ENCODE data around the gene ABLIM3. TPM values are rescaled to one million over a fixed set of nuclear protein-coding genes. Genes with fewer than 3 reads are reported as not detected.

The ABLIM3 gene
- polyA plus RNA-seq, 1 experiment: 25.7 TPM

DNA sequence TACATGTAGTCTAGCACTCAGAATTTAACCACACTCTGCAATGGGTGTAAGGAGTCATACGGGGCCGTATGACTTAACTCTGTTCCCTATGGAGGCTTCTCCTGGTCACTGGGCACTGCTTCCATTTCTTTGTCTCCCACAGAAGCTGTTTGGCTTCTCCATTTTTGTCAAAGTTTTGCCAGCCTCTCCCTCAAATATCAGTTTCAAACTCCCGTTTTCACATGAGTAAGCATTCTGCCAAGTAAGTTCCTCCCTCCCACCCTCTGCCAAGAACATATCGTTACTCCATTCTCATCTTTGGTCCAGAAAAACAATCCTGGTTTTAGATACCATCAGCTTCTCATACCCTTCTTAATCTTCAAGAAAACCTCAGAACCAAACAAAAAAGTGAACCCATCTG is 136.5 kb downstream of the ABLIM3 start:
- TF ChIP-seq CTCF (IDR thresholded peaks at IDR 0.05; ENCODE audit: insufficient read depth, low read depth, low read length): no peak
- Histone ChIP-seq H3K4me3 (ENCODE audit: low read depth, low read length) (no peak overlapping the region), H3K27me3 (ENCODE audit: control insufficient read depth, insufficient read depth, low read length) (no peaks in the 10 kb centered on the region), H3K36me3 (ENCODE audit: control insufficient read depth, insufficient read depth, low read length) (no peaks in the 10 kb centered on the region)
- POLR2A ChIA-PET: no interaction called here
- DNase-seq (ENCODE audit: low read depth): no peak
- CTCF ChIA-PET: interaction anchor here (2.6 to 2.9 kb wide), 2 partner anchors 8 to 12 kb away, joined by 8 to 12 read pairs; no protein-coding TSS in a partner anchor

GRCh38 chr5:149278451-149279210 is 137.3 kb downstream of the ABLIM3 start:
- Histone ChIP-seq H3K27me3 (ENCODE audit: control insufficient read depth, insufficient read depth, low read length) (no peaks in the 10 kb centered on the region), H3K4me3 (ENCODE audit: low read depth, low read length) (no peak overlapping the region), H3K36me3 (ENCODE audit: control insufficient read depth, insufficient read depth, low read length) (no peaks in the 10 kb centered on the region)
- TF ChIP-seq CTCF (IDR thresholded peaks at IDR 0.05; ENCODE audit: insufficient read depth, low read depth, low read length): no peak
- POLR2A ChIA-PET: no interaction called here
- CTCF ChIA-PET: interaction anchor here (1.0 to 2.9 kb wide), 5 partner anchors 9 to 153 kb away, joined by 3 to 12 read pairs (median 4); partner anchors contain the start of gene ABLIM3
- DNase-seq (ENCODE audit: low read depth): no peak

- H3K27me3 ChIP-seq (ENCODE audit: control insufficient read depth, insufficient read depth, low read length): no peaks in the 10 kb centered on the region
- TF ChIP-seq CTCF (IDR thresholded peaks at IDR 0.05; ENCODE audit: insufficient read depth, low read depth, low read length): no peak
- DNase-seq (ENCODE audit: low read depth): no peak
- POLR2A ChIA-PET: no interaction called here
- CTCF ChIA-PET: interaction anchor here (0.6 to 2.9 kb wide), 7 partner anchors 9 to 138 kb away, joined by 3 to 12 read pairs (median 5); partner anchors contain the start of gene ABLIM3
- no peaks in the 10 kb centered on the region for H3K36me3 ChIP-seq (ENCODE audit: control insufficient read depth, insufficient read depth, low read length)
- no peak overlapping the region for H3K4me3 ChIP-seq (ENCODE audit: low read depth, low read length)
These were observed 138.4 kb downstream of the ABLIM3 start for GRCh38 chr5:149279661-149280060.

DNA sequence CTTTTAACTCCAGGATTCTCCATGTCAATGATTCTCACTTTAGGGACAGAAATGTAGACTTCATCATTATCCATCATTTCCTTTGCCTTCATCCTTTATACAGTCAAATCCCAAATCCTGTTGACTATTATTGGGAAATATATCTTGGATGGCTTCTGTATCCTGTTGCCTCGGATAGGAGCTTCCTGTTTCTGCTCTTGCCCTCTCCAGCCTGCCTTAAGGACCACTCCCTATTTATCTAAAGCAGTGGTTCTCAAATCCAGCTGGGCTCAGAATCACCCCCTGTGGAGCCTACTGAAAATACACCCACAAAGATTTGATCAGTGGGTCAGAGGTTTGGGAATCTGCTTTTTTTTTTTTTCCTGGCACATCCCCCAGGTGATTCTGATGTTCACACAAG is 138.8 kb downstream of the ABLIM3 start:
- H3K36me3 ChIP-seq (ENCODE audit: control insufficient read depth, insufficient read depth, low read length): no peaks in the 10 kb centered on the region
- DNase-seq (ENCODE audit: low read depth): no peak
- H3K4me3 ChIP-seq (ENCODE audit: low read depth, low read length): no peak overlapping the region
- no peaks in the 10 kb centered on the region for H3K27me3 ChIP-seq (ENCODE audit: control insufficient read depth, insufficient read depth, low read length)
- ChIA-PET CTCF (interaction anchor here (0.6 to 2.9 kb wide), 4 partner anchors 9 to 17 kb away, joined by 5 to 12 read pairs (median 6); no protein-coding TSS in a partner anchor), POLR2A (no interaction called here)
- TF ChIP-seq CTCF (IDR thresholded peaks at IDR 0.05; ENCODE audit: insufficient read depth, low read depth, low read length): no peak

DNA sequence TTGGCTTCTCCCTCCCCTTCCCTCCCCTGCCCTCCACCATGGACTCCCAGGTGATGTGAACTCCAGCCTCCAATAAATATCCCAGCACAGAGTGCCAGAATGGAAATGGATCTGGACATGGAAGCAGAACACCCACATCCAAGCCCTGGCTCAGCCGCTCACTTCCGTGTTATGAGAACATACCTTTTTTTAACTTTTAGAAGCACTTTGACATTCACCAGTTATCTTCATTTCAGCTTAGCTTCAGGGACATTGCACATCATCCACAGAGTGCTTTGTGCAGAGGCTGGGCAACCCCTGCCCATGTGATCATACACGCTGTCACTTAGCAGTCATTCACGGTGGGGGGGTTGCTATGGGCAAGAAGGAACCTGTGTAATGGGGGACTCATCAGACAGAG is 139.5 kb downstream of the ABLIM3 start:
- no peak for TF ChIP-seq CTCF (IDR thresholded peaks at IDR 0.05; ENCODE audit: insufficient read depth, low read depth, low read length)
- ChIA-PET POLR2A (no interaction called here), CTCF (no interaction called here)
- Histone ChIP-seq H3K36me3 (ENCODE audit: control insufficient read depth, insufficient read depth, low read length) (no peaks in the 10 kb centered on the region), H3K27me3 (ENCODE audit: control insufficient read depth, insufficient read depth, low read length) (no peaks in the 10 kb centered on the region), H3K4me3 (ENCODE audit: low read depth, low read length) (no peak overlapping the region)
- no peak for DNase-seq (ENCODE audit: low read depth)
